Caco-2 (cell line): ENCODE results near the gene ANO3. TPM values are rescaled to one million over a fixed set of nuclear protein-coding genes. Genes with fewer than 3 reads are reported as not detected.

Experiments
- BruUV-seq: library from RNA; stranded (reverse); fragments of 400-500 nt; replicated peaks from 2 replicates; lab custom pipeline; 2021; lab: Mats Ljungman, UMichigan
- CTCF ChIA-PET: fragments of 300-600 bp; sonication (Branson Sonifier 250); formaldehyde crosslinking; loops from one replicate; lab custom pipeline; 2022; ENCODE audit warnings: antibody characterized with exemption; lab: Charles Lee
- POLR2A ChIA-PET: fragments of 300-600 bp; sonication (Branson Sonifier 250); formaldehyde crosslinking; loops from one replicate; lab custom pipeline; 2022; ENCODE audit warnings: antibody characterized with exemption; lab: Charles Lee
- DNase-seq, 2 experiments: peaks; one replicate each; pipeline versions ENCODE4 v3.0.0 to v3.0.0-alpha.2; 2020 to 2022
- H3K27me3 ChIP-seq: replicated peaks from 2 replicates; pipeline ENCODE4 v1.6.0; 2011; ENCODE audit warnings: low read length; ENCODE audit not compliant: control insufficient read depth, insufficient read depth
- H3K36me3 ChIP-seq: 2 replicates; pipeline ENCODE4 v1.5.1; 2011; ENCODE audit warnings: low read length; ENCODE audit not compliant: control insufficient read depth, insufficient read depth
- H3K4me1 ChIP-seq: fragments of 250-450 bp; sonication (Bioruptor Pico); 2 replicates; pipeline ENCODE4 v1.5.1; 2020; ENCODE audit warnings: mild to moderate bottlenecking
- H3K4me3 ChIP-seq: 2 replicates; pipeline ENCODE4 v1.5.1; 2011; ENCODE audit warnings: low read depth, mild to moderate bottlenecking, control low read depth, low read length
- H3K9me3 ChIP-seq: fragments of 250-450 bp; sonication (Bioruptor Pico); 2 replicates; pipeline ENCODE4 v1.5.1; 2020; ENCODE audit warnings: mild to moderate bottlenecking, moderate library complexity
- H3K27ac Mint-ChIP-seq: one replicate; pipeline ENCODE4 v1.8.0; 2022; ENCODE audit warnings: mixed read lengths; ENCODE audit not compliant: unreplicated experiment
- H3K27me3 Mint-ChIP-seq: one replicate; pipeline ENCODE4 v1.8.0; 2022; ENCODE audit warnings: mixed read lengths; ENCODE audit not compliant: insufficient read depth, unreplicated experiment
- H3K36me3 Mint-ChIP-seq: one replicate; pipeline ENCODE4 v1.8.0; 2022; ENCODE audit warnings: mild to moderate bottlenecking, mixed read lengths; ENCODE audit not compliant: insufficient read depth, unreplicated experiment
- H3K4me1 Mint-ChIP-seq: one replicate; pipeline ENCODE4 v1.8.0; 2022; ENCODE audit warnings: low read depth, mixed read lengths; ENCODE audit not compliant: unreplicated experiment
- H3K4me3 Mint-ChIP-seq: one replicate; pipeline ENCODE4 v1.8.0; 2022; ENCODE audit warnings: mild to moderate bottlenecking, moderate library complexity, mixed read lengths; ENCODE audit not compliant: unreplicated experiment
- H3K9me3 Mint-ChIP-seq: one replicate; pipeline ENCODE4 v1.8.0; 2022; ENCODE audit warnings: mixed read lengths; ENCODE audit not compliant: unreplicated experiment
- intact Hi-C: fragments of 100-400 bp; cut with micrococcal nuclease; formaldehyde crosslinking; loops from one replicate; pipeline ENCODE4 v1.10.0; 2022; ENCODE audit not compliant: unreplicated experiment
- total RNA-seq: library from RNA; stranded (reverse); gene quantifications from 2 replicates; pipeline ENCODE4 v1.2.3, GENCODE V29; 2022
- TF ChIP-seq, protein P1 (sequence below), 2 experiments: fragments of 200-600 bp in 1 of 2; IDR thresholded peaks; 1 replicate in 1 of 2; 2 replicates in 1 of 2; pipeline versions ENCODE4 v1.5.1 to v1.8.0; 2011 to 2022; ENCODE audit warnings: antibody characterized with exemption in 1 of 2, control low read depth in 1 of 2, inconsistent platforms in 1 of 2, low read depth in 1 of 2, low read length in 1 of 2, mild to moderate bottlenecking in 1 of 2, moderate library complexity in 1 of 2; ENCODE audit not compliant: insufficient read depth in 1 of 2, severe bottlenecking in 1 of 2, unreplicated experiment in 1 of 2

The ANO3 gene
- total RNA-seq, 1 experiment from 2014 or later = not detected

DNA sequence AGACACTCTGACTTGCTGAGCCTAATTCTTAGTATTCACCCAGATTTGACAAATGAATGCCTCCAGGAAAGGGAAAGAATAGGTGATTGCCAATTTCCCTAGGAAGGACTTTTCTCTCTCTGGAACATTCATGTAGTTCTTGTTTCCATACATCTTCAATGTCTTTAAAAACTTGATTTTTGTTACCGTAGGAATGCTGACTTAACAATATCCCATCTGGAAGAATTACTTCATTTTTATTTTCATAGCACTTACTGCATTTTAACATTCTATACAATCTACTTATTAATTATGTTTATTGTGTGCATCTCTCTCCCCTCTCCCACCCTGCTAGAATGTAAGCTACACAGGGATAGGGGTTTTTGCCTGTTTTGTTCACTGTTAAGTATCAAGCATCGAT is 323.4 kb downstream of the ANO3 start:
- H3K27me3 Mint-ChIP-seq = no peaks in the 10 kb centered on the region
- H3K4me3 ChIP-seq = no peak overlapping the region
- POLR2A ChIA-PET = no interaction called here
- no TSS peak for BruUV-seq
- no peak for DNase-seq
- no peaks in the 10 kb centered on the region for H3K36me3 ChIP-seq
- H3K36me3 Mint-ChIP-seq = no peaks in the 10 kb centered on the region
- CTCF ChIA-PET = no interaction called here
- H3K4me3 Mint-ChIP-seq = no peak overlapping the region
- H3K4me1 ChIP-seq = no peaks in the 10 kb centered on the region
- no peaks in the 10 kb centered on the region for H3K9me3 Mint-ChIP-seq
- no peaks in the 10 kb centered on the region for H3K9me3 ChIP-seq
- no peak overlapping the region for H3K27ac Mint-ChIP-seq
- H3K27me3 ChIP-seq = no peaks in the 10 kb centered on the region
- TF ChIP-seq, protein P1, sequence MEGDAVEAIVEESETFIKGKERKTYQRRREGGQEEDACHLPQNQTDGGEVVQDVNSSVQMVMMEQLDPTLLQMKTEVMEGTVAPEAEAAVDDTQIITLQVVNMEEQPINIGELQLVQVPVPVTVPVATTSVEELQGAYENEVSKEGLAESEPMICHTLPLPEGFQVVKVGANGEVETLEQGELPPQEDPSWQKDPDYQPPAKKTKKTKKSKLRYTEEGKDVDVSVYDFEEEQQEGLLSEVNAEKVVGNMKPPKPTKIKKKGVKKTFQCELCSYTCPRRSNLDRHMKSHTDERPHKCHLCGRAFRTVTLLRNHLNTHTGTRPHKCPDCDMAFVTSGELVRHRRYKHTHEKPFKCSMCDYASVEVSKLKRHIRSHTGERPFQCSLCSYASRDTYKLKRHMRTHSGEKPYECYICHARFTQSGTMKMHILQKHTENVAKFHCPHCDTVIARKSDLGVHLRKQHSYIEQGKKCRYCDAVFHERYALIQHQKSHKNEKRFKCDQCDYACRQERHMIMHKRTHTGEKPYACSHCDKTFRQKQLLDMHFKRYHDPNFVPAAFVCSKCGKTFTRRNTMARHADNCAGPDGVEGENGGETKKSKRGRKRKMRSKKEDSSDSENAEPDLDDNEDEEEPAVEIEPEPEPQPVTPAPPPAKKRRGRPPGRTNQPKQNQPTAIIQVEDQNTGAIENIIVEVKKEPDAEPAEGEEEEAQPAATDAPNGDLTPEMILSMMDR (IDR thresholded peaks at IDR 0.05; ENCODE audit: insufficient read depth in 1 of 2, low read depth in 1 of 2, low read length in 1 of 2, severe bottlenecking in 1 of 2, unreplicated experiment in 1 of 2) = no peak
- no peaks in the 10 kb centered on the region for H3K4me1 Mint-ChIP-seq
- intact Hi-C loops = no loop called here

DNA sequence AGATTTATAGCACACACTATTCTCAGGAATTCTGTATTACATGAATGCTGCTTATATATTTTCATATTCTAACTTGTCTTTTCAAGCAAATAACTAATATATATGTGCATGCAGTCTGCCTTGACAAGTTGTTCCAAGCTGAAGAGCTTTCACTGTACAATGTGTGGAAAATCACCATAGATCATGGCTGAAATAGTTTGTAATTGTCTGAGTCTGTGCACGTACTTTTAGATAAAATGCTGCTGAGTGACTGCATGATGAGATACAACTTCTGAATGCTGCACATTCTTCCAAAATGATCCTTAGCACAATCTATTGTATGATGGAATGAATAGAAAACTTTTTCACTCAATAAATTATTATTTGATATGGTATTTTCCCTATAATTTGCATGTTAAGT is 331.0 kb downstream of the ANO3 start:
- CTCF ChIA-PET = no interaction called here
- DNase-seq = no peak
- intact Hi-C loops = no loop called here
- no peaks in the 10 kb centered on the region for H3K27me3 ChIP-seq
- Mint-ChIP-seq H3K4me3 (no peak overlapping the region), H3K27ac (no peak overlapping the region), H3K4me1 (no peaks in the 10 kb centered on the region), H3K36me3 (no peaks in the 10 kb centered on the region), H3K9me3 (no peaks in the 10 kb centered on the region), H3K27me3 (peaks cover 3% of the 10 kb centered on the region)
- TF ChIP-seq, protein P1 (IDR thresholded peaks at IDR 0.05; ENCODE audit: insufficient read depth in 1 of 2, low read depth in 1 of 2, low read length in 1 of 2, severe bottlenecking in 1 of 2, unreplicated experiment in 1 of 2) = no peak
- H3K36me3 ChIP-seq = no peaks in the 10 kb centered on the region
- no TSS peak for BruUV-seq
- POLR2A ChIA-PET = no interaction called here
- no peaks in the 10 kb centered on the region for H3K4me1 ChIP-seq
- no peaks in the 10 kb centered on the region for H3K9me3 ChIP-seq
- H3K4me3 ChIP-seq = no peak overlapping the region

DNA sequence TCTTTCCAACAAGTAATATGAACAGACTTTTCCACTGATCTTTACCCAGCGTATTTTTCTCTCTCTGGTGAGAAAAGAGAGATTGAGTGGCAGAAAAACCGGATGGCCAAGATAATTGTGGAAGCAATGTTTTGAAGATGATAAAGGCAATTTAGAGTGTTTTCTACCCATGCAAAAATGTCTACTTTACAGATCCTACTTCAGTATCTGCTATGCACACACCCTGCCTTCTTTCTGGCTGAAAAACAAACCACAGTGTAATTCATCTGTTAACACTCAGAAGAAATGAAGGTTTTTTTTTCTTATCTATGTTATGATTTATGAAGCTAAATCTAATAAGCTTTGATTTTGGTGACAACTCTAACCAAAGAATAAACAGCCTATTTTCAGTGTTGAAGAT is 333.1 kb downstream of the ANO3 start:
- no peaks in the 10 kb centered on the region for H3K4me1 Mint-ChIP-seq
- H3K27me3 ChIP-seq = no peaks in the 10 kb centered on the region
- no peaks in the 10 kb centered on the region for H3K36me3 Mint-ChIP-seq
- CTCF ChIA-PET = no interaction called here
- no peaks in the 10 kb centered on the region for H3K36me3 ChIP-seq
- POLR2A ChIA-PET = no interaction called here
- no TSS peak for BruUV-seq
- peaks cover 3% of the 10 kb centered on the region for H3K27me3 Mint-ChIP-seq
- no peak overlapping the region for H3K4me3 Mint-ChIP-seq
- no peak for DNase-seq
- no peaks in the 10 kb centered on the region for H3K9me3 ChIP-seq
- H3K9me3 Mint-ChIP-seq = no peaks in the 10 kb centered on the region
- H3K4me1 ChIP-seq = no peaks in the 10 kb centered on the region
- intact Hi-C loops = no loop called here
- H3K27ac Mint-ChIP-seq = no peak overlapping the region
- TF ChIP-seq, protein P1 (IDR thresholded peaks at IDR 0.05; ENCODE audit: insufficient read depth in 1 of 2, low read depth in 1 of 2, low read length in 1 of 2, severe bottlenecking in 1 of 2, unreplicated experiment in 1 of 2) = no peak
- no peak overlapping the region for H3K4me3 ChIP-seq
